A673 (cell line): Measurements from ENCODE around the gene TENM4. TPM values are rescaled to one million over a fixed set of nuclear protein-coding genes. Genes with fewer than 3 reads are reported as not detected.
A peak's percentile ranks its signal among the peaks of the same experiment; 100 is the strongest.

Source experiments
- BruUV-seq: library from RNA; stranded (reverse); fragments of 400-500 nt; replicated peaks from 2 replicates; lab custom pipeline; 2021; lab: Mats Ljungman, UMichigan
- CTCF ChIA-PET: fragments of 300-600 bp; sonication (Branson Sonifier 250); formaldehyde crosslinking; loops from one replicate; lab custom pipeline; 2022; ENCODE audit warnings: antibody characterized with exemption; lab: Charles Lee
- POLR2A ChIA-PET: fragments of 300-600 bp; sonication (Branson Sonifier 250); formaldehyde crosslinking; loops from one replicate; lab custom pipeline; 2022; ENCODE audit warnings: antibody characterized with exemption; ENCODE audit not compliant: low non-redundant PET; lab: Charles Lee
- DNase-seq: peaks from one replicate; pipeline ENCODE4 v3.0.0-alpha.2; 2015; ENCODE audit warnings: low spot score
- H3K27ac ChIP-seq: fragments of 200-600 bp; sonication (generic); 2 replicates; pipeline ENCODE4 v1.5.1; 2016; ENCODE audit warnings: mixed run types, low read depth, mild to moderate bottlenecking, mixed read lengths, antibody characterized with exemption, low read length; ENCODE audit not compliant: poor library complexity, severe bottlenecking
- H3K27me3 ChIP-seq: fragments of 200-600 bp; sonication (generic); replicated peaks from 2 replicates; pipeline ENCODE4 v1.6.1; 2017; ENCODE audit warnings: mixed run types, low read depth, mild to moderate bottlenecking, mixed read lengths, antibody characterized with exemption, low read length; ENCODE audit not compliant: insufficient read depth, poor library complexity
- H3K36me3 ChIP-seq: fragments of 200-600 bp; sonication (generic); 2 replicates; pipeline ENCODE4 v1.6.1; 2016; ENCODE audit warnings: mixed run types, mild to moderate bottlenecking, mixed read lengths, antibody characterized with exemption, low read length; ENCODE audit not compliant: insufficient read depth, poor library complexity, severe bottlenecking
- H3K4me1 ChIP-seq: fragments of 200-600 bp; sonication (generic); 2 replicates; pipeline ENCODE4 v1.6.1; 2017; ENCODE audit warnings: mixed run types, mild to moderate bottlenecking, mixed read lengths, antibody characterized with exemption, low read length; ENCODE audit not compliant: insufficient read depth, poor library complexity, severe bottlenecking
- H3K4me3 ChIP-seq: fragments of 200-600 bp; sonication (generic); 2 replicates; pipeline ENCODE4 v1.5.1; 2016; ENCODE audit warnings: low read depth, mixed run types, mild to moderate bottlenecking, mixed read lengths, low read length; ENCODE audit not compliant: poor library complexity, severe bottlenecking
- H3K9me3 ChIP-seq: fragments of 200-600 bp; sonication (generic); 2 replicates; pipeline ENCODE4 v1.6.1; 2016; ENCODE audit warnings: mixed run types, low read depth, mild to moderate bottlenecking, mixed read lengths, antibody characterized with exemption, low read length; ENCODE audit not compliant: poor library complexity, severe bottlenecking
- CTCF ChIP-seq: fragments of 300-800, 200-600 bp; sonication (generic); conservative IDR thresholded peaks from 2 replicates; pipeline ENCODE4 v1.5.1; 2017; ENCODE audit warnings: low read depth, mild to moderate bottlenecking, antibody characterized with exemption, low read length, moderate library complexity, mixed read lengths
- EZH2 ChIP-seq: fragments of 200-600 bp; sonication (generic); IDR thresholded peaks from 2 replicates; pipeline ENCODE4 v1.6.1; 2017; ENCODE audit warnings: borderline replicate concordance, low read depth, mild to moderate bottlenecking, mixed read lengths, antibody characterized with exemption, low read length; ENCODE audit not compliant: poor library complexity, severe bottlenecking
- intact Hi-C: fragments of 100-400 bp; cut with micrococcal nuclease; formaldehyde crosslinking; loops from one replicate; pipeline ENCODE4 v1.10.0; 2022; ENCODE audit not compliant: unreplicated experiment
- total RNA-seq: library from RNA; stranded (reverse); gene quantifications from 2 replicates; pipeline ENCODE4 v1.2.3, GENCODE V29; 2021

The TENM4 gene
- total RNA-seq, 1 experiment from 2014 or later: 0.11 TPM

- Histone ChIP-seq H3K4me3 (no peak overlapping the region), H3K27ac (no peak overlapping the region), H3K36me3 (no peaks in the 10 kb centered on the region), H3K27me3 (no peaks in the 10 kb centered on the region), H3K4me1 (no peaks in the 10 kb centered on the region), H3K9me3 (no peaks in the 10 kb centered on the region)
- intact Hi-C loops: no loop called here
- BruUV-seq: no TSS peak
- ChIA-PET POLR2A (no interaction called here), CTCF (no interaction called here)
- TF ChIP-seq EZH2 (no peak), CTCF (no peak)
- peak; percentile 20 for DNase-seq
Observed at GRCh38 chr11:79119491-79120284, 321.1 kb downstream of the TENM4 start.

- TF ChIP-seq EZH2: no peak
- CTCF ChIA-PET: no interaction called here
- DNase-seq: no peak
- POLR2A ChIA-PET: no interaction called here
- H3K9me3 ChIP-seq: no peaks in the 10 kb centered on the region
- H3K27me3 ChIP-seq: no peaks in the 10 kb centered on the region
- H3K36me3 ChIP-seq: no peaks in the 10 kb centered on the region
- no peaks in the 10 kb centered on the region for H3K4me1 ChIP-seq
- no TSS peak for BruUV-seq
- H3K4me3 ChIP-seq: no peak overlapping the region
- H3K27ac ChIP-seq: no peak overlapping the region
- intact Hi-C loops: no loop called here
Observed at GRCh38 chr11:79117488-79117887, 323.3 kb downstream of the TENM4 start.

- no TSS peak for BruUV-seq
- no peak for DNase-seq
- Histone ChIP-seq H3K4me1 (no peaks in the 10 kb centered on the region), H3K27ac (no peak overlapping the region), H3K4me3 (no peak overlapping the region), H3K27me3 (no peaks in the 10 kb centered on the region), H3K36me3 (no peaks in the 10 kb centered on the region), H3K9me3 (no peaks in the 10 kb centered on the region)
- ChIA-PET POLR2A (no interaction called here), CTCF (no interaction called here)
- TF ChIP-seq EZH2: no peak
- no peak for TF ChIP-seq CTCF
- intact Hi-C loops: no loop called here
Observed at GRCh38 chr11:79116600-79116999, 324.2 kb downstream of the TENM4 start.
